GM19351 (cell line): Measurements from ENCODE around the gene OR2T1.
"Not testable (repeated sequence)": the region's sequence is repeated elsewhere in the genome, so short reads cannot be mapped to it uniquely, and the experiment has no call there.

Source experiments
- ATAC-seq: cut with Tn5 transposase; IDR thresholded peaks from one replicate; pipeline ENCODE4 v1.9.1; 2021; ENCODE audit warnings: mild to moderate bottlenecking, moderate library complexity; ENCODE audit not compliant: unreplicated experiment

The OR2T1 gene

GRCh38 chr1:248434913-248435312 is 32.1 kb downstream of the OR2T1 start:
- ATAC-seq: not testable (repeated sequence)

DNA sequence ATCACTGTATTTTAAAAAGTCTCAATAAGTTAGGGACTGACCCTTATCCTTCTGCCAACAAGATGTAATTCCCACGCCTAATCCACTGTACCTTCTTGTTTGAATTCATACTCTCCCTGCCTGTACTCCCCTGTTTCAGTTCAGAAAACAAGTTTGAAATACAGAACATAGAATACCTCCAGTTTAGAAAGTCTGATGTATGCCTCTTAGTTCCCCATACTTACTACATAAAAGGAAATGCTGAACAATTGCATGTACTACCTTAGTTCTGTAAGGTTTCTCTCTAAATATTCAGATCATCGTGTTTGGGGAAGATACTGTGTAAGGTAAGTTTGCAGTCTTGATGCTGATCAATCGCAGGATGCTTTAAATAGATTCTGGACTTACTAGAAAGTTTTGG is 33.5 kb downstream of the OR2T1 start:
- ATAC-seq: peak; percentile 77

- not testable (repeated sequence) for ATAC-seq
Measured at GRCh38 chr1:248438668-248439067, 35.8 kb downstream of the OR2T1 start.

- not testable (repeated sequence) for ATAC-seq
Measured at GRCh38 chr1:248439283-248439682, 36.4 kb downstream of the OR2T1 start.

DNA sequence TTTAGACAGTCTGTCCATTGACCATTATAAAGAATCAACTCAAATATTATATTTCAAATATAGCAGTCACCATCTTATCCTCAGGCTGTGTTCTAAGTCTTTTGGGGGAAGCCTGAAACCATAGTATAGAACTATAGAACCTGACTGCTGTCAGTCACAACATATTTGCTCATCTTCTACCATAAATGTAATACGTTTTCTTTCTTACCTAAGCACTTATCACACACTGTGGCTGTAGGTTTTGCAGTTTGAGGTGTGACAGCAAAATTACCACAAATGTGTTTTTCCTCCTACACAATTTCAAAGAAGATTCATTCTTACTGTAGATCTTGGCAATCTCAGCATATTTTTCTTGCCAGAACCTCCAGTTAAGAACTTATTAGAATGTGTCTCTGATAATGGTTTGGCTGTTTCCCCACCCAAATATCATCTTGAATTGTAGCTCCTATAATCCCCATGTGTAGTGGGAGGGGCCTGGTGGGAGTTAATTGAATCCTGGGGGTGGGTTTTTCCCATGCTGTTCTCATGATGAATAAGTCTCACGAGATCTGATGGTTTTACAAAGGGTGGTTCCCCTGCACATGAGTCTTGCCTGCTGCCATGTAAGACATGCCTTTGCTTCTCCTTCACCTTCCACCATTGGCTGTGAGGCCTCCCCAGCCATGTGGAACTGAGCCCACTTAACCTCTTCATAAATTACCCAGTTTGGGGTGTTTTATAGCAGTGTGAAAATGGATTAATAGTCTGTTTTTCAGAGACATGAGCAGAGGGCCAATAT is 39.8 kb downstream of the OR2T1 start:
- ATAC-seq: not testable (repeated sequence)

DNA sequence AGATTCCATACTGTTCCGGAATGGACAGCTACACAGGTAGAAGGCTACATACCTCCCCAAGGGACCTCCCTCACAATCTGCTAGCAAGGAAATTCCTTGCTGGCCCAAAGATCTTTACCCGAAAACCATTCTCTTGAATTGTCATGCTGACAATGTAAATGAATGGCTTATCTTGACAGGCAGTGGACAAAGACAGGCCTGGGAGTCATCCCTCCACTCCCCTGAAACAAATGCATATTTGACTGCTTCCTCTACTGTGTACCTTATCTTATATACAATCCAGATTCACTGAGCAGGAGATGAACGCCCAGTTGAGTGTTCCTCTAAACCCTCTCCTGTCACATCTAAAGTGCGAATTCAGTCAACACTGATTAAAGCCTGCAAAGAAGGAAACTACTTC is 41.8 kb downstream of the OR2T1 start:
- not testable (repeated sequence) for ATAC-seq

DNA sequence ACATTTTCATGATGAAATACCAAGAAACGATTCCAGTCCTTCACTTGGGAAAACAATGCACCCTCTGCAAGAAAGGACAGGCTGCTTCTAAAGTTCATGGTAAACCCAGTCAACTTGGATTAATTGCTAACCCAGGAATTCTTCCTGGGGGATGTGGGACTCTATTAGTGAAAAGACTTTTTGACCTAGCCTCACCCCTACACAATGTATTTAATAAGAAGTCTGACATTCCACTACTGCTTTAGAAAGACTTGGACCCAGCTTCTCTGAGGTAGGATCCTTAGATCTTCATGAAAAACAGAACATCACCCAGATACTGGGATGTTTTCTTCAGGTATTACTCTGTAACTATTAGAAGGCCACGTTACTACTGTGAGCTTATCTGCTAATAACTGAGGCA is 42.6 kb downstream of the OR2T1 start, which contains the start of gene OR2T2:
OR2T2 (plus strand) TSS at position 239 of the 400 bp plus-strand sequence. CDS start 7,161 bp downstream, outside the sequence.
- not testable (repeated sequence) for ATAC-seq

- peak; percentile 40 for ATAC-seq
Measured at GRCh38 chr1:248448409-248449074, 45.7 kb downstream of the OR2T1 start.

GRCh38 chr1:248449821-248450465 is 47.1 kb downstream of the OR2T1 start:
- ATAC-seq: peak; percentile 4

DNA sequence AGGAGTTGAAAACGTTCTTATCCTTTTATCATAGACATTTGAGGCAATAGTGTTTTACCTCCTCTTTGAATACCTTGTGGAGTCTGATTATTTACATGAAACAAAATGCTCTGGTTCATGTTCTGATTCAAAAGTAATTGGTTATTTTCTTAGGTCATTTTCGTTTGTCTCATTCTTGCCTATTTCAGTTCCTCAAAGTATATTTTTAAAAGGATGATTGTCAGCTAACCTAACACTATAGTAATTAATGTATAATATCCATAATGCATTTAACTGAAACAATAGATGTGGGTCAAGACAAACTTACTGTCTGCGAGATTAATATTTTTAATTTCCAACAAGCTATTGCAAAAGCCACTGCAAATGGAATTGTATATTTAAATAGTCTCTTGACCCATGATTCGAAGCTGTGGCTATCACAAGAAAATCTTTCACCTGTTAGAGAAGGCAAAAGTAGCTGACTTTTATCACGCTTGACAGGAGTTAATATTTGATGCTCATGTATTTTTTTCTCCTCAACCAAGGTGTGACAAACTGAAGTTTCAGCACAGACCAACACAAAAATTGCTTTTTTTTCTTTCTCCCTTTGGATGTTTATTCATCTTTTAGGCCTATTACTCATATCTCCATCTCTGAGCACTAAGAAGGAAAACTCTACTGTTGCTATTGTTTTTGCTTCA is 47.8 kb downstream of the OR2T1 start:
- ATAC-seq: peak; percentile 65

- ATAC-seq: not testable (repeated sequence)
Measured at GRCh38 chr1:248453619-248454018, 50.8 kb downstream of the OR2T1 start.

DNA sequence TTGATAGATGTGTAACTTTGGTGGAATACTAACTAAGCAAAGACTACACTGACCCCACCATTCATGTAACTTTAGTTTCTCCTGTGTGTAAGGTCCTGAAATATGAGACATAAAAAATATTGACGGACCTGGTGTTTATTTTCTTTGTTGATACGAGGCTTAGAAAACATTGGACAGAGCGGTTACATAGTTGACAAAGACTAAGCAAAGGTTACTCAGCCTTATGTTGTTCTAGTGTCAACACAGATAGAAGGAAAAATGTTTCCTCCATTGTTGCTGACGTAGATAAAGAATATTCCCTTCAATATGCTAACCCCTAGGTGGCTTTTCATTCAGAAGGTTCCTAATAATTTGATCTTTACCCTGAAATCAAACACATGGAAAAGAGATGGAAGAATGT is 52.2 kb downstream of the OR2T1 start:
- not testable (repeated sequence) for ATAC-seq

- ATAC-seq: not testable (repeated sequence)
Measured at GRCh38 chr1:248456635-248457034, 53.8 kb downstream of the OR2T1 start.
